Heart right ventricle (tissue), 16 donors: Measurements from ENCODE around the gene RTN4R. TPM values are rescaled to one million over a fixed set of nuclear protein-coding genes. Genes with fewer than 3 reads are reported as not detected.
A peak's percentile ranks its signal among the peaks of the same experiment; 100 is the strongest.

Experiments
- ATAC-seq, 8 donors: fragments of 200-7000 bp; cut with Tn5 transposase; one replicate each; pipeline ENCODE4 v1.9.1; 2020; ENCODE audit warnings: mild to moderate bottlenecking in 8 of 8, moderate library complexity in 8 of 8, moderate number of reproducible peaks in 1 of 8
- DNase-seq, 2 donors: peaks; one replicate each; pipeline ENCODE4 v3.0.0-alpha.2; 2020
- H3K27ac ChIP-seq, 10 donors: fragments of 200-600 bp; sonication (generic) in 2 of 10; one replicate each; pipeline versions ENCODE4 v1.5.0 to v1.8.0; 2020 to 2022; ENCODE audit warnings: mild to moderate bottlenecking in 3 of 10
- H3K27me3 ChIP-seq, 7 donors: fragments of 200-600 bp; one replicate each; pipeline ENCODE4 v1.8.0; 2021 to 2022; ENCODE audit warnings: mild to moderate bottlenecking in 2 of 7
- H3K36me3 ChIP-seq, 9 donors: fragments of 200-600 bp; sonication (generic) in 1 of 9; one replicate each; pipeline versions ENCODE4 v1.5.0 to v1.8.0; 2020 to 2022; ENCODE audit warnings: mild to moderate bottlenecking in 2 of 9
- H3K4me1 ChIP-seq, 9 donors: fragments of 200-600 bp; sonication (generic) in 1 of 9; one replicate each; pipeline versions ENCODE4 v1.5.0 to v1.8.0; 2020 to 2022; ENCODE audit warnings: mild to moderate bottlenecking in 4 of 9
- H3K4me3 ChIP-seq, 10 donors: fragments of 200-600 bp; sonication (generic) in 2 of 10; one replicate each; pipeline versions ENCODE4 v1.5.0 to v1.8.0; 2020 to 2022; ENCODE audit warnings: mild to moderate bottlenecking in 7 of 10, moderate library complexity in 2 of 10
- H3K9me3 ChIP-seq, 11 donors: fragments of 200-600 bp in 10 of 11; sonication (generic) in 2 of 11; one replicate each; pipeline versions ENCODE4 v1.5.0 to v1.8.0; 2013 to 2022; ENCODE audit warnings: mild to moderate bottlenecking in 2 of 11, control low read depth in 1 of 11, moderate library complexity in 1 of 11
- WGBS, 2 donors: extraction: QIAGEN DNeasy Blood & Tissue Kit; methylation state at CpG; one replicate each; pipeline ENCODE4 v1.1.7; 2013; ENCODE audit warnings: inconsistent platforms in 1 of 2; 5-methylcytosine and 5-hydroxymethylcytosine counted together
- intact Hi-C, 10 donors: fragments of 100-400 bp; cut with DNase I; formaldehyde crosslinking; loops; one replicate each; pipeline versions ENCODE4 v1.11.1 to v1.14.2; 2022
- polyA plus RNA-seq, 2 donors: library from polyadenylated mRNA; stranded (reverse); fragments of 200-250 nt; gene quantifications; one replicate each; pipeline ENCODE4 v1.2.3, GENCODE V29; 2013
- total RNA-seq, 10 donors: library from RNA; stranded (reverse); fragmentation: NEBNext Ultra II Directional in 3 of 10; extraction: Animal tissue kit (Norgen Biotek cat#: 25700) in 3 of 10; gene quantifications; one replicate each; pipeline versions ENCODE4 v1.2.1 to v1.2.4, GENCODE V29; 2021 to 2023
- TF ChIP-seq, protein P1 (sequence below), 9 donors: fragments of 200-600 bp; sonication (generic) in 2 of 9; IDR thresholded peaks; one replicate each; pipeline versions ENCODE4 v1.5.0 to v1.8.0; 2021 to 2022; ENCODE audit warnings: antibody characterized with exemption in 9 of 9, mild to moderate bottlenecking in 5 of 9, moderate library complexity in 1 of 9
- donor health status: Arrhythmogenic right ventricular cardiomyopathy.
- donor health status: ischemic (EF 13 %, LVEDD 7.1; RV severe dilation, severe dysfunction).
- donor health status: healthy with polysubstance abuse.
- donor health status: DM: no; HTN: yes; CAD: no.
- donor health status: DM: no; HTN: no; CAD: no.
- donor health status: ischemic (EF 25% LVEDD 6.9; RV normal size, moderate dysfunction).
- donor health status: ischemic (EF 25% LVEDD 5.7; RV mildly dilated, moderate dysfunction).
- donor health status: healthy.
- donor health status: DM: yes; HTN: yes; CAD: no.
- donor health status: Ischemic cardiomyopathy.
- donor health status: ischemic (EF 35%, LVEDD 5.7; RV mildly dilated, moderate dysfunction).
- donor health status: nonischemic (EF 11% LVEDD 7.7; RV severe dilation, severe dysfunction).
- donor health status: DM: yes; HTN: yes; CAD: no.
- donor health status: PGD.
- donor health status: ischemic (EF 29% LVEDD 5.4; RV normal size, mild dysfunction).
- donor health status: nonischemic (EF 23%, LVEDD 6.1; RV moderate dilation, normal function).

The RTN4R gene
- total and polyA plus RNA-seq, 12 donors, result 0.56 to 2.5 (median 0.93) TPM

DNA sequence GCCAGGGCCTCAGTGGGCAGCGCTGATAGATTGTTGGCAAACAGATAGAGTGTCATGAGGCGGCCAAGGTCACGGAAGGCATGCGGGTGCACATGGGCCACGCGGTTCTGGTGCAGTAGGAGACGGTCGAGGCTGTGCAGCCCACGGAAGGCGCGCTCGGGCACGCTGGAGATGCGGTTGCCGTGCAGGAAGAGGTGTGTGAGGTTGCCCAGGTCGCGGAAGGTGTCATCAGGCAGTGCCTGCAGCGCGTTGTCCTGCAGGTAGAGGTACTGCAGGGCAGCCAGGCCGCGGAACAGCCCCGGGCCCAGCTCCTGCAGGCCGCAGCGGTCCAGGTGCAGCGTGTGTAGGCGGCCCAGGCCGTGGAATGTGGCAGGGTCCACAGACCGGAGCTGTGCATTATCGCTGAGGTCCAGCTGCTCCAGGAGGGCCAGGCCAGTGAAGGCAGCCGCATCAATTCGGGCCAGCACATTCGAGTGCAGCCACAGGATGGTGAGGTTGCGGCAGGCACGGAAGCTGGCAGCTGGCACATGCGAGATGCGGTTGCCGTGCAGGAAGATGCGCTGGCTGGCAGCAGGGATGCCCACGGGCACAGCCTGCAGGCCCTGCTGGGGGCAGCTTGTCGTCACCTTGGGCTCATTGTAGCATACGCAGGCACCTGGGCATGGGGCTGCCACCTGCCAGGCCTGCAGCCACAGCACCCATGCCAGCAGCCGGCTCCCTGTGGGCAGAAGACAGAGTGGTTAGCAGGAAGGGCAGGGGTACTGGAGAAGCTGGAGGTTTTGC, 25.5 kb downstream of the RTN4R start:
- intact Hi-C loops, result loop anchor here in 4 of 10 donors (5.0 kb wide), 1 partner anchor 35 kb away; no protein-coding TSS in a partner anchor
- Histone ChIP-seq H3K4me1 (peaks cover 52 to 96% (median 59%) of the 10 kb centered on the region in 9 donors), H3K36me3 (no peaks in the 10 kb centered on the region), H3K4me3 (peak overlapping the region in 1 of 10 donors; percentile 39), H3K27me3 (no peaks in the 10 kb centered on the region), H3K9me3 (no peaks in the 10 kb centered on the region), H3K27ac (peak overlapping the region in 6 of 10 donors; percentile 23 to 71 (median 52))
- DNase-seq (no peak), ATAC-seq (no peak)
- TF ChIP-seq, protein P1, sequence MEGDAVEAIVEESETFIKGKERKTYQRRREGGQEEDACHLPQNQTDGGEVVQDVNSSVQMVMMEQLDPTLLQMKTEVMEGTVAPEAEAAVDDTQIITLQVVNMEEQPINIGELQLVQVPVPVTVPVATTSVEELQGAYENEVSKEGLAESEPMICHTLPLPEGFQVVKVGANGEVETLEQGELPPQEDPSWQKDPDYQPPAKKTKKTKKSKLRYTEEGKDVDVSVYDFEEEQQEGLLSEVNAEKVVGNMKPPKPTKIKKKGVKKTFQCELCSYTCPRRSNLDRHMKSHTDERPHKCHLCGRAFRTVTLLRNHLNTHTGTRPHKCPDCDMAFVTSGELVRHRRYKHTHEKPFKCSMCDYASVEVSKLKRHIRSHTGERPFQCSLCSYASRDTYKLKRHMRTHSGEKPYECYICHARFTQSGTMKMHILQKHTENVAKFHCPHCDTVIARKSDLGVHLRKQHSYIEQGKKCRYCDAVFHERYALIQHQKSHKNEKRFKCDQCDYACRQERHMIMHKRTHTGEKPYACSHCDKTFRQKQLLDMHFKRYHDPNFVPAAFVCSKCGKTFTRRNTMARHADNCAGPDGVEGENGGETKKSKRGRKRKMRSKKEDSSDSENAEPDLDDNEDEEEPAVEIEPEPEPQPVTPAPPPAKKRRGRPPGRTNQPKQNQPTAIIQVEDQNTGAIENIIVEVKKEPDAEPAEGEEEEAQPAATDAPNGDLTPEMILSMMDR (IDR thresholded peaks at IDR 0.05), result no peak
- 96% methylated on average over 42 of the region's 42 CpGs for WGBS, 2 donors

GRCh38 chr22:20241579-20242392, 26.3 kb downstream of the RTN4R start:
- peak overlapping the region in 4 of 10 donors; percentile 81 to 91 (median 86) for H3K27ac ChIP-seq
- H3K9me3 ChIP-seq, result no peaks in the 10 kb centered on the region
- TF ChIP-seq, protein P1 (IDR thresholded peaks at IDR 0.05), result no peak
- 96 to 97% methylated on average over 51 of the region's 51 CpGs for WGBS, 2 donors
- ATAC-seq, result no peak
- no peaks in the 10 kb centered on the region for H3K36me3 ChIP-seq
- no peaks in the 10 kb centered on the region for H3K27me3 ChIP-seq
- peaks cover 52 to 88% (median 58%) of the 10 kb centered on the region in 9 donors for H3K4me1 ChIP-seq
- intact Hi-C loops, result loop anchor here in 4 of 10 donors (5.0 kb wide), 1 partner anchor 34 kb away; no protein-coding TSS in a partner anchor
- H3K4me3 ChIP-seq, result no peak overlapping the region
- DNase-seq, result no peak

DNA sequence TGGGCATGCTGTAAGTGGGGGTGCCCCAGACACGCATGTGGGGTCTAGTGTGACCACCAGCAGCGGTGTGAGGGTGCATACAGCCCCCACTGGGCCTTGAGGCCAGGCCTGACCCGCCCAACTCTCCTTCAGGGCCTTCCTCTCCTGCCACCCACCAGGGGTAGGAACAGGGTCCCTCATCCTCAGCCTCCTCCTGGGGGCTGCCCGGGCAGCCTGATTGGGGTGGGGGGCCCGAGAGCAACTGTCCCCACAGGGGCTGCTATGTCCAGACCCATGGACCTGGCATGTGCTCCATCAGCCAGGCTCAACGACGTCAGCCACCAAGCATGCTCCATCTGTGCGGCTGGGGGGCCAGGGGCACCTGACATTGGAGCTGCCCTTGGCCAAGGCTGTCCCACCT, 27.2 kb downstream of the RTN4R start:
- Histone ChIP-seq H3K4me1 (peaks cover 51 to 80% (median 55%) of the 10 kb centered on the region in 9 donors), H3K4me3 (peak overlapping the region in 1 of 10 donors; percentile 11), H3K36me3 (no peaks in the 10 kb centered on the region), H3K27ac (peak overlapping the region in 8 of 10 donors; percentile 74 to 91 (median 82)), H3K9me3 (no peaks in the 10 kb centered on the region), H3K27me3 (no peaks in the 10 kb centered on the region)
- ATAC-seq (no peak), DNase-seq (no peak)
- intact Hi-C loops, result loop anchor here in 4 of 10 donors (5.0 kb wide), 1 partner anchor 34 kb away; no protein-coding TSS in a partner anchor
- WGBS, 2 donors, result 80 to 89% methylated on average over 7 to 8 of the region's 8 CpGs
- TF ChIP-seq, protein P1 (IDR thresholded peaks at IDR 0.05), result no peak

- peak in 6 of 8 donors; percentile 12 to 71 (median 48) for ATAC-seq
- peak; percentile 34 to 78 for DNase-seq
- H3K27me3 ChIP-seq, result no peaks in the 10 kb centered on the region
- peaks cover 51 to 75% (median 55%) of the 10 kb centered on the region in 9 donors for H3K4me1 ChIP-seq
- no peaks in the 10 kb centered on the region for H3K9me3 ChIP-seq
- peak overlapping the region in 3 of 10 donors; percentile 8 to 33 (median 30) for H3K4me3 ChIP-seq
- no peaks in the 10 kb centered on the region for H3K36me3 ChIP-seq
- intact Hi-C loops, result loop anchor here in 4 of 10 donors (5.0 kb wide), 1 partner anchor 33 kb away; no protein-coding TSS in a partner anchor
- WGBS, 2 donors, result 46 to 52% methylated on average over 12 to 14 of the region's 14 CpGs
- H3K27ac ChIP-seq, result peak overlapping the region; percentile 35 to 91 (median 80)
- TF ChIP-seq, protein P1 (IDR thresholded peaks at IDR 0.05), result no peak
Measured at GRCh38 chr22:20240447-20240764, 27.7 kb downstream of the RTN4R start.
